NCI-H2227 (cell line): Measurements from ENCODE around the gene EBP.
"Not testable (repeated sequence)": the region's sequence is repeated elsewhere in the genome, so short reads cannot be mapped to it uniquely, and the experiment has no call there.

Experiments used
- DNase-seq: peaks from one replicate; lab custom pipeline; 2025; ENCODE audit not compliant: unreplicated experiment; lab: John Stamatoyannopoulos, UW

Gene EBP

DNA sequence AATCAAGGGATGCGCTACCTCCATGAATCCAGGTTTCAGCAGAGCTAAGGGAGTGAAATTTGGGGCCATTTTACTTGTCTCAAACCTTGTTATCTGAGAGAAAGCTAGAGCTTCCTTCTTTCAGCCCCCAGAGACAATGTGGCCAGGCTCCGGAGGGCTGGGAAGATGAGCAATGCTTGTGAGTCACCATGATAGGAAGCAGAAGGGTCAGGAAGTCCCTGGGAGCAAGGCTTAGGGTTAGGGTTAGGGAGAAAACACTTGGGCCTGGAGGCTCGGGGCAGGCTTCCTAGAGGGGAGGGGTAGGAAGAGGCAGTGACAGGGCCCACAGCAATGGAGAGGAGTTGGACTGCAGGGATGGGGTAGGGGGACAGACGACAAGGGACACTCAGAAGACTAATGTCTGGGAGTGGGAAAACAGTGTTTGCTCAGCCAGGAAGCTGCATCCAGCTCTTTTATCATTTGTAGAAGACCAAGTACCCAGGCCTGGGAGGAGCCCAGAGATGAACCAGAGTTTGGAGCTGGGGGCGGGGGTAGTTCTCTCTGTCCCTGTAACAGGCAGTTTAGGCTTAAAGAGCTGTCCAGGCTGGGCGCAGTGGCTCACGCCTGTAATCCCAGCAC is 29.2 kb upstream of the EBP start:
- no peak for DNase-seq

DNA sequence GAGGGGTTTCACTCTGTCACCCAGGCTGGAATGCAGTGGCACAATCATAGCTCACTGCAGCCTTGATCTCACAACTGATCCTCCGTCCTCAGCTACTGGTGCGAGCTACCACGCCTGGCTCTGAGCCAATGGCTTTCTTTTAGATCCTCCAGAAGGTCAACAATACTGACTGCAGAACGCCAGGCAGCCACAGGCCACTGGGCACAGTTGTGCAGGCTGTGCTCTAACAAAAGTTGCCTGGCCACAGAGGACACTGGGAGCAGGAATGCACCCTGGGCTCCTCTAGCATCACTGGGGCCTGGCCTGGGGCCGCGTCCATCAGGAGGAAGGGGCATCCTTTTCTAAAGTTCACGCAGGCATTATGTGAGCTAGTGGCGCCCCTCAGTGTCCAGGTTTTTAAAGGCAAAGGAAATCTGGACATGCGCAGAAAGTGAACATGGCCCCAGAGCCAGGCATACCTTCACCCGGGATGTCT is 27.7 kb upstream of the EBP start:
- peak; percentile 65 for DNase-seq

DNA sequence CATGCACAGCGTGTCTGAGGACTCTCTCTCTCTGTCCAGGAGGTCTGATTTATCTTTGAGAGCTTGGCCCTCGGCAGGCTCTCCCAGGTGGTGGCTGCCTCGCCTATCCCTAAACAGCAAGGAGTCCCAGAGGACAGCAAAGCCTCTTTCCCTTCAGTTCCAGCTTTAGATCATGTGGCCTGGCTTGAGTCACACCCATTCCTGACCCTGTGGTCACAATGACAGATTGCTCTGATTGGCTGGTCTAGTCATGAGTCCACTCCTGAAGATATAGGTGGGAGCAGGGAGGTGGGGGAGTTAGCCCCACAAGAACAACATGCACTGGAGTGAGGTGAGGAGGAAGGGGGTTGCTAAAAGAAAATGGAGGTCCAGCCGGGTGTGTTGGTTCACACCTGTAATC is 24.9 kb upstream of the EBP start:
- DNase-seq = no peak

DNA sequence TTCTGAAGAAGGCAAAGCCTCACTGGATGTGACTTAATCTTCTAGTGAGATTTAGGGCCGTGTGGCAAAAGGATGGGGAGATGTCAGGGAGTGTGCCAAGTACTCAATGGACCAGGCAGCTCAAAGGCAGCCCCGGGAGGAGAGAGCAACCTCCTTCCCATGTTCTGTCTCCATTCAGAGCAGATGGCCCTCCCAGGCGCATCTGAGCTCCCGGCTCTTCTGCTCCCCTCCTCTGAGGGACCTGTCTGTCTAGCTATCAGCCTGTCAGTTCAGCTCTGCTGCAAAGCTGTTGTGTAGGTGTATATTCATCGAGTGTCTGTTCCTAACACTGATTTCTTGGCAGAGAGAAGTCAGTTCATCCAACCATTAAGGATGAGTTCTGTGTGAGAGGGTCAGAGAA is 23.7 kb upstream of the EBP start:
- no peak for DNase-seq

DNA sequence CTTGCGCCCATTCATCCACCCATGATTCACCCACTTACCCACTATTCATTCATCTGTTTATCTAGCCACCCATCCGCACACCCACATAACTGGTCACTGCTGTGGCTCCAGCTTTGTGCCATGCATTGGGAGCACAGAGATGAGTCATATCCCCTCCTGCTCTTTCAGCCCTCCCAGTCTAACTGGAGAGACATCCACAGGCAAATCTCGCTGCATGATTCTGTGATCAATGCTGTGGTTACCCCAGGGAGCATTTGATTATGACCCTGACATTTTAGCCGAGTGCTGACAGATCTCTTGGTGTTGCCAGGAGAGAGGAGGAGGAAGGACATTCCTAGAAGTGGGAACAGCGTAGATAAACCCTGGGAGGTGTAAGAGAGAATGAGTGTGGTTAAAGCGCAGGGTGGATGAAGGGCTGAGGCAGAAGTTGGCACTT is 23.2 kb upstream of the EBP start:
- DNase-seq = no peak

DNA sequence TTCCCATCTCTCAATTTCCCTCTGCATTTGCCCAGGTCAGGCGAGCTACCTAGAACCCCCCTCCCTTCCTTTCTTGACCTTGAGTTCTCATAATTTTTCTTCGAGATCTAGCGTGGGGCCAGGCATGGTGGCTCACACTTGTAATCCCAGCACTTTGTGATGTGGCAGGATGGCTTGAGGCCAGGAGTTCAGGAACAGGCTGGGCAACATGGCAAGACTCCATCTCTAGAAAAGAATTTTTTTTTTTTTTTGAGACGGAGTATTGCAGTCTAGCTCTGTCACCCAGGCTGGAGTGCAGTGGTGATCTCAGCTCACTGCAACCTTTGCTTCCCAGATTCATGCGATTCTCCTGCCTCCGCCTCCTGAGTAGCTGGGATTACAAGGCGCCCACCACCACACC is 17.3 kb upstream of the EBP start:
- DNase-seq = no peak

DNA sequence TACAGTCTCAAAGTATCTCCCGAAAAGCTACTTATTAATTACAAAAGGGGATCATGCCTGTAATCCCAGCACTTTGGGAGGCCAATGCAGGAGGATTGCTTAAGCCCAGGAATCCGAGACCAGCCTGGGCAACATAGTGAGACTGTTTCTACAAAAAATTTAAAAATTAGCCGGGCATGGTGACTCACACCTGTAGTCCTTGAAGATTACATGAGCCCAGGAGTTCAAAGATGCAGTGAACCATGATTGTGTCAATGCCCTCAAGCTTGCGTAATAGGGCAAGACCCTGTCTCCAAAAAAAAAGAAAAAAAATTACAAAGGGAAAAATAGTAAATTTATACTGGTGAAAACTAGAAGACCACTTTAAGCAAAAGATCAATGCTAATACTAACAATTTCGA is 16.1 kb upstream of the EBP start:
- DNase-seq = no peak

DNA sequence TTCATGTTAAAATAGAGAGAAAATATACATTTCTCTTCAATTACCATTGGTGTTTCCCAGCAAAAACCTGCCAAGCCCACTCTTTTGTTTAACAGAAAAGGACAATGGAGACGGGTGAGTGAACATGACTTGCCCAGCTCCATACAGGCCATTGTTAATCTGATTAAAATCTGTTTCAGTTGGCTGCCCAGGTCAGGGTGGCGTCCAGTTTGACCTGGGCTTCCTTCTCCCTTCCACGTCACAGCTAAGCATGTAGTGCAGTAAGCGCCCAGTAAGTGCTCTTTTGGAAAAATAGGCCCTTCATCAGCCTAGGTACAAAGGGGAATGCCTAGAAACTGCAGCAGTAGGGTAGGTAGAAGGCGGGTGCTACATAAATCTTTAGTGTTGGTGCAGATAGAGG is 14.4 kb upstream of the EBP start:
- no peak for DNase-seq

DNA sequence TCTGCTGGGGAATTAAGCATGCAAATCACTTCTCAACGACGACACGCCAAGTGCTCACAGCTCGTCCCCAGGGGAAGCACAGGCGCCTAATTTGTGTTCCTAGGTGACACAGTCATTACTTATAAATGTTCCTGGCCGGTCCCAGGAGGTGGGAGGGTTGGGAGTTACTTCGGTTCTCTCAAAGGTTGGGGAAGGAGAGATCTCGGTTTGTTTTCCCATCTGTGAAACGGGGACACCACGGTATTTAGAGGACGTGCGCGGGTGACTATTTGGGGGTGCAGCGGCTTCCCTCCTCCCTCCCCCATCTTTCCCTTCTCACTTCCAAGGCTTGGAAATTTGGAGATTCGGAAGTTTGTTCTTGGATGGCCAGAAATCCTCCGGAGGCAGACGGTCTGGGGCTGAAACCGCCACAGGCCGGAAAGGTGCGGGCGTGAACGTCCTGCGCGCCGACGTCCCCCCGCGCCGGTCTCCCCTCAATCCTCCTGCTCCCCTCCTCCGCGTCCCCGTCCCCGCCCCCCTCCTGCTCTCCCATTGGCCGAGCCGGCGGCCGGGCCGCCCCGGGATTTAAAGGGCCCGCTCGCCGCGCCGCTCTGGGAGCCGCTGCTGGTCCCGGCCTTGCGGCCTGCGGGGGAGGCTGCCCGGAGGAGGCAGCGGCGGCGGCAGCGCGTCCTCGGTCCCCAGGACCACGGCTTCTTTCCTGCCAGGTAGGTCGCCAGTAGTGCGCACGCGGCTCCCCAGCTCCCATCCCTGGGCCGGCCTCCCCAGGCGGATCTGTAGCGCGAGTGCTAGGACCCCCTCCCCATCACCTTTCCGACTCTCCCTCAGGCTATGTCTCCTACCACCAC is 13.0 kb upstream of the EBP start, which contains the start of gene PORCN:
Gene PORCN (plus strand): TSS at position 593 of the 845 bp plus-strand sequence. CDS start 829 bp downstream, outside the sequence.
- peak; percentile 84 for DNase-seq

DNA sequence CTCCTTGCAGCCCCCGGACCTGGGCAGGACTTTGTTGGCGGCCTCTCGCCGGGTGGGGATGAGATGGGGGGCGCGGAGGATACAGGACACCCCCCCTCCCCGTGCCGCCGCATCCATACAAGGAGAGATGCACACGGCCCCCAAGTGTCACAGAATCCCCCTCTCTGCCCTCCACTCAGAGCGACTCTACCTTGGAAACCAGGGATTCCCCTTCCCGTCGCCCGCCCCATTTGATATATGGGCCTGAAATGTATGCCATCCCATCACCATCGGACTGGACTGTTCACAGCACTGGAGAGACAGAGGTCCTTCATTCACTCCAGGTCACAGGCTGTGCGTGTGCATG is 12.4 kb upstream of the EBP start:
- DNase-seq = no peak

DNA sequence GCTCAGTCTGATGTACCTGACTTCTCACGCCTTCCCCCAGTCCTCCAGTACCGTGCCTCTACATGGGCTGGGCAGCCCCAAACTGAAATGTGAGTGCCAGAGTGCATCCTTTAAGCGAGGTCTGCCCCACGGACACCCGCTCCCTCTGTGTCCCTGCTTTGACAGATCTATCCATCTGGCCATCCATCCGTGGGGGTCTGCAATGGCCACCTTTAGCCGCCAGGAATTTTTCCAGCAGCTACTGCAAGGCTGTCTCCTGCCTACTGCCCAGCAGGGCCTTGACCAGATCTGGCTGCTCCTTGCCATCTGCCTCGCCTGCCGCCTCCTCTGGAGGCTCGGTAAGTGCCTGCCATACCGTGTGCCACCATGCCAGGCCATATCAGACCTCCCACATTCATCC is 12.0 kb upstream of the EBP start:
- no peak for DNase-seq

DNA sequence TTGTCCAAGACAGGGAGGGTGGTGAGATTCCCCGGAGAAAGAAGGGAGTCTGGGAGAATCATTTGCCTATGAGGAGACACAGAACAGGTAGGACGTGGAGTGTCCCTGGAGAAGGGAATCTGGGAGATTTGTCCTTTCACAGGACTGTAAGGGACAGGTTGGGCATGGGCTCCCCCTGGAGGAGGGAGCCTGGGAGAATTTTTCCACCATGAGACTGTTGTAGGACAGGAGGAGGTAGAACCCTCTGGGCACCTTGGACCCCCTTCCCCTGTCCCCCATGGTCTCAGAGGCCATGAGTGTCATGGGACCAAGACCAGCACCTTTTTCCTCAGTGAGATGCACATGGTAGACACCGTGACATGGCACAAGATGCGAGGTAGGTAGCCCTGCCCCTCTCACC is 10.0 kb upstream of the EBP start:
- peak; percentile 36 for DNase-seq

DNA sequence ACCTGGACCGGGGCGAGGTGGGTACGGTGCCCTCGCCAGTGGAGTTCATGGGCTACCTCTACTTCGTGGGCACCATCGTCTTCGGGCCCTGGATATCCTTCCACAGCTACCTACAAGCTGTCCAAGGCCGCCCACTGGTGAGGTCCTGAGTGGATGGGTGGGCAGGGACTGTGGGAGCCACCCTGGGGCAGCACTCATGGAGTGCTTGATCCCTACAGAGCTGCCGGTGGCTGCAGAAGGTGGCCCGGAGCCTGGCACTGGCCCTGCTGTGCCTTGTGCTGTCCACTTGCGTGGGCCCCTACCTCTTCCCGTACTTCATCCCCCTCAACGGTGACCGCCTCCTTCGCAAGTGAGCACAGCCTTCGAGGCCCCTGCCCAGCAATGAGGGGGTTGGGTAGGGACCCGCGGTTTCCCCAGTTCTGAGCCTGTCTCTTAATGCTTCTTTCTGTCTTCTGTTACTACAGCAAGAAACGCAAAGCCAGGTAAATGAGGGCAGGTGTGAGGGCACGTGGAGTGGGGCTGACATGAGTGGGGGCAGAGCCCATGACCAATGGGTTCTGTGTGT is 9.2 kb upstream of the EBP start:
- DNase-seq = no peak

DNA sequence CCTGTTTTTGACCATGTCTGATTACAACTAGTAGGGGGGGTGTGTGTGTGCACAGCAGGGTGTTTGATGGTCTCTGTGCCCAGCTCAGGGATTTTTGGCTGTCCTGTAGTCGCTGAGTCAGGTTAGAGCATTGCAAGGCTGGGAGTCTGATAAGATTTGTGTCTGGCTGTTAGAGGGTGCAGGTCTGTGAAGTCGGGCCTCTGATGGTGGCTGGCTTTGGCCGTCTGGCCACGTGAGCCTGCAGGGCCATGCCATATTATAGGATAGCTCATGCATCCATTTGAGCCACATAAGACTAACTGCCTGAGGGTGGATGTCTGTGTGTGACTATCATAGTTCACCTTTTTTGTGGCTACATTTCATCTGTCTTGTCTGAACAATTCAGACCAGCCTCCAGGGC is 7.9 kb upstream of the EBP start:
- DNase-seq = no peak

DNA sequence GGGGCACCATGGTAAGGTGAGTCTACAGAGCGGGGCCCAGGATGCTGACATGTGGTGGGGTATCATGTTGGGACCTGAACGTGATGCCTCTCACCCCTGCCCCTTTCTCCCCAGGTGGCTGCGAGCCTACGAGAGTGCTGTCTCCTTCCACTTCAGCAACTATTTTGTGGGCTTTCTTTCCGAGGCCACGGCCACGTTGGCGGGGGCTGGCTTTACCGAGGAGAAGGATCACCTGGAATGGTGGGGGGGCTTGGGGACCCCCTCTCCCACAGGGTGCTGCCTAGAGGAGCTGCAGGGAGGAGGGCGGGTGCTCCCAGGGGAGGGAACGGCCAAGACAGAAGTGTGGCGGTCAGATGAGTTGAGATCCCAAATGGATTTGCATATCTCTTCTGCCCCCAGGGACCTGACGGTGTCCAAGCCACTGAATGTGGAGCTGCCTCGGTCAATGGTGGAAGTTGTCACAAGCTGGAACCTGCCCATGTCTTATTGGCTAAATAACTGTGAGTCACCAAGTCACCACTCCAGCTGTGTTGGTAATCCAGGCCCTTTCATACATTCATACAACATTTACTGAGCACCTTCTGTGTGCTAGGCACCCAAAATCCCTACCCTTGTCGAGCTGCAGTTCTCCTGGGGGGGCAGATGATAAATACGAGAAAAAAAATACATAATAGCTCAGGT is 7.3 kb upstream of the EBP start:
- no peak for DNase-seq

DNA sequence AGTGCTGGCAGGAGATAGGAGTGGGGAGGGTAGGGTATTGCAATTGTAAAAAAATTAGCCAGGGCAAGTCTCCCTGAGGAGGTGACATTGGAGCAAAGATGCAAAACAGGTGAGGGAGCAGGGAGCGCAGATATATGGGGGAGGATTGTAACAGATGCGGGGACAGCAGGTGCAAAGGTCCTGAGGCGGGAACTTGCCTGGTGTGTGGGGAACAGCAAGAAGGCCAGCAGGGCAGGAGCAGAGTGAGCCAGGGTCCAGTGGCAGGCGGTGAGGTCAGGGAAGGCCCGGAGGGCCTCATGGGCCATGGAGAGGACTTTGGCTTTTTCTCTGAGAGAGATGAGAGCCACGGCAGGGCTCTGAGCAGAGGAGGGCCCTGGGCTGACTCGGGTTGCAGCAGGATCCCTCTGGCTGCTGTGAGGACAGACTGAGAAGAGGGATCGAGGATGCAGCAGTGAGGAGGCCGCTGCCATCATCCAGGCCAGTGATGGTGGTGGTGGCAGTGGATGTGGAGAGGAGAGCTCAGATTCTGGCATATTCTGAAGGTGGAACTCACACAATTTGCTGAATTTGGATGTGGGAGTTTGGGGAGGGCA is 6.6 kb upstream of the EBP start:
- no peak for DNase-seq

DNA sequence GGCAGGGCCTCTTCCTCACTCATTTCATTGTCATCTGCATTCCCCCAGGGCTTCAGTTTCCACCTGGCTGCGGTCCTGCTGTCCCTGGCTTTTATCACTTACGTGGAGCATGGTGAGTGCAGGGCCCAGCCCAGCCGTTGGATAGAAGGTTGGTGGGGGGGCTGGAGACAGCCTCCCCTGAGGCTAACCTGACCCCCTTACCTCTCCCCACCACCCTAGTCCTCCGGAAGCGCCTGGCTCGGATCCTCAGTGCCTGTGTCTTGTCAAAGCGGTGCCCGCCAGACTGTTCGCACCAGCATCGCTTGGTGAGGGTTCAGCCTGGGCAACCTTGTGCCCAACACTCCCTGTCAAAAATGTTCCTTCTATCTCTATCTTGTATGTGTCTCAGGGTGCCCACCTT is 5.8 kb upstream of the EBP start:
- DNase-seq = no peak

DNA sequence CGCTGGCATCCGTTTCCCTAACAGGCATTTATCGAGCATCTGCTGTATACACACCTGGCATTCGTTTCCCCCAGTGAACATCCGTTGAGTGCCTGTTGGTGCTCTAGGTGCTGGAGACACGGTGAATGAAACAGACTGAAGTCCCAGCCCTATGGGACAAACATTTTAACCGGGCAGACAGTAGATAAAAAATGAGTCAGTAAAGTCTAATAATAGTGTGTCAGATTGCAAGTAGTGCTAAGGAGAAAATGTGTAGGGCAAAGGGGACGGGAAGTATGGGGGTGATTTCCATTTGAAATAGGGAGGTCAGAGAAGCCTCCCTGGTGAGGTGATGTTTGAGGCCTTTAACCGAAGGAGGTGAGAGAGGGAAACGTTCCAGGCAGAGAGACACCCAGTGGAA is 5.3 kb upstream of the EBP start:
- no peak for DNase-seq

DNA sequence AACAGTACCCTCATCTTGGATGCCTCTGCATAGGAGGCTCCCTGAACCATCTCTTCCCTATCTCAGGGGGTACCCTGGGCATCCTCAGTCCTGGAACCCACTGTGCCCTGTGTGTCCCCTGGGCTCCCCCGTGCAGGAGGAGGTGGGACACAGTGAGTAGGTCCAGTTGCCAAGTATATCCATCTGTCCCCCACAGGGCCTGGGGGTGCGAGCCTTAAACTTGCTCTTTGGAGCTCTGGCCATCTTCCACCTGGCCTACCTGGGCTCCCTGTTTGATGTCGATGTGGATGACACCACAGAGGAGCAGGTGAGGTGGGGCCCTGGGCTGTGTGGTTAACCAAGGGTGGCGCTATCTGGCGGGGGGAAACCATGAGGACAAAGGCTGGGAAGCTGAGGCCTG is 4.6 kb upstream of the EBP start:
- no peak for DNase-seq

DNA sequence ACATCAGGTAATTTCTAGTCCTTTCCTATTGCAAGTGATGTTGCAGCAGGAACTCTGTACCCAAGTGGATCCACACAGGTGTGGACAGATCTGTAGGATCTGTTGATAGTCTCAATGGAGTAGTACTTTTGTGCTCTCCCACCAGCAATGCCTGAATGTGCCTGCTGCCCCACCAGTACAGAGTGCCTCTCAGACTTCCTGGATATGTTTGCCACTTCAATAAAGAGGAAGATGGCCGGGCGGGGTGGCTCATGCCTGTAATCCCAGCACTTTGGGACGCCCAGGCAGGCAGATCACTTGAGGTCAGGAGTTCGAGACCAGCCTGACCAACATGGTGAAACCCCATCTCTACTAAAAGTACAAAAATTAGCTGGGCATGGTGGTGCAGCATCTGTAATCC is 2.1 kb upstream of the EBP start:
- DNase-seq = not testable (repeated sequence)

DNA sequence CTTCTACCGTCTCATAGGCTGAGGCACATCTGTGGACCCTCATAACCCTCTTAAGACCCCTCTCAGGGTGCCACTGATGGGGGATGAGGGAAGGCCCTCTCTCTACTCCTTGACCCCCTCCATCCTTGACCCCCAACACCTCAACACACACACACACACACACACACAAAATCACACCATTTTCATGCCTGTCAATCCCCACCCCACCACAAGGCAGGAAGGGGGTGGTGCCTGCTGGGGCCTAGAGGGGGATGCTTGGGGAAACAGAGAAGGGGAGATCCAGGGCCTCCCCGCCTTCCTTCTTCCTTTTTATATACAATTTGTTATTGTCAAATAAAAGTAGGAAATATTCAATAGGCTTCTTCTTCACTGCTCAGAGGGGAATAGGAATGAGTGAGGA is 1.2 kb upstream of the EBP start:
- no peak for DNase-seq
